Liver (tissue), 9 donors: ENCODE data around the gene ELL2. TPM values are rescaled to one million over a fixed set of nuclear protein-coding genes. Genes with fewer than 3 reads are reported as not detected.

ENCODE experiments used
- DNase-seq: peaks from one replicate; pipeline ENCODE4 v3.0.0-alpha.2; 2017; ENCODE audit warnings: low spot score
- H3K27ac ChIP-seq, 2 donors: one replicate each; pipeline ENCODE4 v1.7.0; 2013; ENCODE audit warnings: inconsistent platforms in 2 of 2, low read length in 2 of 2, control low read depth in 1 of 2, low read depth in 1 of 2, mild to moderate bottlenecking in 1 of 2
- H3K27me3 ChIP-seq, 4 donors: one replicate each; pipeline versions ENCODE4 v1.6.1 to v1.7.0; 2013; ENCODE audit warnings: low read length in 3 of 4, inconsistent platforms in 1 of 4, mild to moderate bottlenecking in 1 of 4, moderate library complexity in 1 of 4; ENCODE audit not compliant: control insufficient read depth in 4 of 4, insufficient read depth in 4 of 4
- H3K36me3 ChIP-seq, 4 donors: one replicate each; pipeline versions ENCODE4 v1.6.1 to v1.7.0; 2013; ENCODE audit warnings: low read length in 3 of 4, mild to moderate bottlenecking in 3 of 4, low read depth in 1 of 4, moderate library complexity in 1 of 4; ENCODE audit not compliant: control insufficient read depth in 4 of 4, insufficient read depth in 3 of 4
- H3K4me1 ChIP-seq, 4 donors: one replicate each; pipeline versions ENCODE4 v1.6.1 to v1.7.0; 2013; ENCODE audit warnings: low read length in 3 of 4, mild to moderate bottlenecking in 3 of 4, moderate library complexity in 1 of 4; ENCODE audit not compliant: control insufficient read depth in 4 of 4, insufficient read depth in 4 of 4
- H3K4me3 ChIP-seq, 3 donors: one replicate each; pipeline versions ENCODE4 v1.6.1 to v1.7.0; 2013; ENCODE audit warnings: low read length in 3 of 3, control low read depth in 1 of 3, low read depth in 1 of 3, mild to moderate bottlenecking in 1 of 3
- H3K9ac ChIP-seq, 2 donors: one replicate each; pipeline ENCODE4 v1.7.0; 2013; ENCODE audit warnings: low read length in 2 of 2, mild to moderate bottlenecking in 2 of 2, moderate library complexity in 2 of 2, control low read depth in 1 of 2, low read depth in 1 of 2
- H3K9me3 ChIP-seq, 4 donors: one replicate each; pipeline versions ENCODE4 v1.6.1 to v1.7.0; 2013; ENCODE audit warnings: low read length in 3 of 4; ENCODE audit not compliant: control insufficient read depth in 4 of 4
- ATF3 ChIP-seq: IDR thresholded peaks from 2 replicates; pipeline ENCODE4 v1.6.1; 2016; ENCODE audit warnings: antibody characterized with exemption
- CTCF ChIP-seq: fragments of 150-350 bp; IDR thresholded peaks from 2 replicates; pipeline ENCODE4 v1.5.1; 2017; ENCODE audit warnings: improper control_type of control experiment, low read depth, low read length; ENCODE audit not compliant: missing input control
- FOXA1 ChIP-seq: IDR thresholded peaks from 2 replicates; pipeline ENCODE4 v1.6.1; 2016; ENCODE audit warnings: antibody characterized with exemption
- FOXA2 ChIP-seq: IDR thresholded peaks from 2 replicates; pipeline ENCODE4 v1.6.1; 2016; ENCODE audit warnings: antibody characterized with exemption
- MAX ChIP-seq: IDR thresholded peaks from 2 replicates; pipeline ENCODE4 v1.6.1; 2016; ENCODE audit warnings: antibody characterized with exemption
- RAD21 ChIP-seq, 2 donors: IDR thresholded peaks; 2 replicates each; pipeline ENCODE4 v1.6.1; 2016; ENCODE audit warnings: antibody characterized with exemption in 2 of 2, mild to moderate bottlenecking in 2 of 2
- SP1 ChIP-seq: IDR thresholded peaks from 2 replicates; pipeline ENCODE4 v1.6.1; 2018; ENCODE audit warnings: antibody characterized with exemption, mild to moderate bottlenecking
- TAF1 ChIP-seq: conservative IDR thresholded peaks from 2 replicates; pipeline ENCODE4 v1.6.1; 2016; ENCODE audit warnings: antibody characterized with exemption, mild to moderate bottlenecking
- YY1 ChIP-seq: IDR thresholded peaks from 2 replicates; pipeline ENCODE4 v1.6.1; 2016; ENCODE audit warnings: antibody characterized with exemption, mild to moderate bottlenecking
- ZBTB33 ChIP-seq: IDR thresholded peaks from 2 replicates; pipeline ENCODE4 v1.6.1; 2016; ENCODE audit warnings: antibody characterized with exemption
- WGBS: extraction: QIAGEN DNeasy Blood & Tissue Kit; methylation state at CpG from one replicate; pipeline ENCODE4 v1.1.7; 2013; 5-methylcytosine and 5-hydroxymethylcytosine counted together
- polyA plus RNA-seq, 2 donors: library from polyadenylated mRNA; stranded (reverse) in 1 of 2; unstranded in 1 of 2; fragments of 200-250 nt in 1 of 2; fragments of >200 nt in 1 of 2; fragmentation: Nextera tagmentation in 1 of 2; extraction: Ambion mirVana in 1 of 2; gene quantifications; one replicate each; pipeline versions ENCODE4 v1.2.1 to v1.2.3, GENCODE V29; 2013 to 2015
- total RNA-seq, 2 donors: library from RNA; depleted of rRNA; stranded (reverse); fragments of >200 nt; gene quantifications; one replicate each; pipeline ENCODE4 v1.2.3, GENCODE V29; 2014
- donor health status: healthy.
- donor health status: healthy.
- donor health status: healthy.
- donor health status: healthy.
- donor health status: healthy.

ELL2 gene
- total and polyA plus RNA-seq, 4 donors, result 21.0 to 64.5 (median 45.9) TPM

DNA sequence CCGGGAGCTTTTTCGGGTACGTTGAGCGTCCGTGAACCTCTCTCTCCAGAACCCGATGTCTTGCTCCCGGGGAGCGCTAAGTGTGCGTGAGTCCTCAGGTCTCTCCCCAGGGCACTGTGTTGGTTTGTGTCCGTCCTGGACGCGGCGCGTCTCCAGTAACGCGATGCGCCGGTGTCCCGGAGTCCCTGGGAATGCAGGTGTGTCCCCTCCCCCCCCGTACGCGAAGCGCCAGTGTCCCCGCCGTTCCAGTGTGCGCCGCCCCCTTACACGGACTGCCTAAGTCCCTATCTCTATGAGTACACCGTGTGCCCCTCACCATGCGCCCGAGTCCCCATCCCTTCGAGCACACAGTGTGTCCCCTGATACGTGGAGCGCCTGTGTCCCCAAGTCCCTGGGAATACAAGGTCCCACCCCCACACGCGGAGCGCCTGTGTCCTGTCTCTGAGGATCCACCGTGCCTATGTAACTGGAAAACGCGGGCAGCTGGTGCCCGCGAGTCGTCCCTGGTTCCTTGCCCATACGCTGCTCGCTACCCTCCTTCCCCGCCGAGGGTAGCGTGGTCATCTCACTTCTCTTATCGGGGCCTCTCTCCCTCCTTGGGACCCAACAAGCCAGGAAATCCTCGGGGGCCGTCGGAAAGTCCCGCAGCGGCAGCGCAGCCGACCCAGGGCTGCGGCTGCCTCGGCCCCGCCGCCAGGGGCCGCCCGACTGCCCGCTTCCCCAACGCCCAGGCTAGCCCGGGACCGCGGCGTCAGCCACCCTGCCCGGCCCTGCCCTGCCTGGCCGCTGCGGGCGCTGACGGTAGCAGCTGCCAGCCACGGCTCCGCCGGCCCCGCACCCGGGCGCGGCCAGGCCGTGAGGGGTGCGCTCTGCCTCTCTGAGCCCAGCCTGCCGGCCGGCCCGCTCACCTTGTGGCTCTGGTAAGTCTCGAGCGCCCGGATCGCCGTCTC lies 709 bp downstream of the ELL2 start:
- H3K36me3 ChIP-seq, result no peaks in the 10 kb centered on the region
- H3K9me3 ChIP-seq, result no peaks in the 10 kb centered on the region
- WGBS, result under 1% methylated on average over 90 of the region's 90 CpGs
- peak overlapping the region; percentile 93 to 97 for H3K9ac ChIP-seq
- peak overlapping the region; percentile 98 to 99 for H3K27ac ChIP-seq
- DNase-seq, result peak; percentile 83
- H3K4me1 ChIP-seq, result peaks cover 0 to 39% (median 19%) of the 10 kb centered on the region in 4 donors
- no peak for TF ChIP-seq MAX
- TF ChIP-seq TAF1, result peak; percentile 3
- peak; percentile 29 for TF ChIP-seq SP1
- TF ChIP-seq CTCF, result peak; percentile 61
- no peaks in the 10 kb centered on the region for H3K27me3 ChIP-seq
- peak overlapping the region; percentile 89 to 94 (median 93) for H3K4me3 ChIP-seq

DNA sequence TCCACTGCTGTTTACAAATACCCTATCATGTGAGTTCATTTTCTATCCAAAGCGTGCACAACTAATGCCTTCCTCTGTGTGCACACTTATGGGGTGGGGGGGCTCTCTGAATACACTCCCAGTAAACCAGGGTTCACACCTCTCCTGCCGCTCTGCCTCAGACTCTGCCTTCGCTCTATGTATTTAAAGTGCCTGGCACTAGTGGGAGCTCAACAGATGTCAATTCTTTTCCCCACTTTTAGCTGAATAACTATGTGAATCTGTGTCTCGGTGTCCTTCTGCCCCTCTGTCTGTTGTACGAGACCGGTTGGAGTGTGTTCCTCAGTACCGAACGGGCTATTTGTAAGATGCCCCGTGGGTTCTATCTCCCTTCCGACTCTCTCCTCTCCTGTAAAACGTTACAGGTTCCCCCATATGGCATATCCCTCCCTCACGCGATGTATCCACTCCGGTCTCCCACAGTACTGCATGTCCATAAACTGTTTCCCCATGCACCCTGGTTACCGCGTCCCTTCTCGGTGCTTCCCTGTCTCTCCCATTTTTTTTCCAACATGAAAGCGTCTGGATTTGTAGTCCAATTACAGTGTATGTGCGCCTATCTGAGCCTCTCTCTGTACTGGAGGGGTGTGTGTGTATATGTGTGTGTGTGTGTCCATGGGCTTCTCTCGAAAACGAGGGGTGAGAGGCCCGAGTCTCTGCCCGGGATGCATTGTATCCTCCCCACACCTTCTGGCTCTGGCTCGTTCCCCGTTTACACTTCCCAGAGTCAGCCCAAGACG lies 1.6 kb downstream of the ELL2 start:
- DNase-seq, result no peak
- TF ChIP-seq RAD21 (IDR thresholded peaks at IDR 0.05) (peak; percentile 22 to 29), ZBTB33 (no peak), YY1 (no peak), FOXA1 (no peak), TAF1 (peak; percentile 1), CTCF (peak; percentile 6), FOXA2 (no peak), ATF3 (no peak)
- H3K36me3 ChIP-seq, result no peaks in the 10 kb centered on the region
- 10% methylated on average over 26 of the region's 26 CpGs for WGBS
- no peaks in the 10 kb centered on the region for H3K9me3 ChIP-seq
- peak overlapping the region; percentile 98 to 99 for H3K27ac ChIP-seq
- peaks cover 0 to 41% (median 18%) of the 10 kb centered on the region in 4 donors for H3K4me1 ChIP-seq
- H3K27me3 ChIP-seq, result no peaks in the 10 kb centered on the region
- H3K9ac ChIP-seq, result peak overlapping the region; percentile 93 to 97
- H3K4me3 ChIP-seq, result peak overlapping the region; percentile 89 to 94 (median 93)
